Measurements from ENCODE around the gene CELF3.
"Not testable (repeated sequence)": the region's sequence is repeated elsewhere in the genome, so short reads cannot be mapped to it uniquely, and the experiment has no call there.

CELF3 gene

DNA sequence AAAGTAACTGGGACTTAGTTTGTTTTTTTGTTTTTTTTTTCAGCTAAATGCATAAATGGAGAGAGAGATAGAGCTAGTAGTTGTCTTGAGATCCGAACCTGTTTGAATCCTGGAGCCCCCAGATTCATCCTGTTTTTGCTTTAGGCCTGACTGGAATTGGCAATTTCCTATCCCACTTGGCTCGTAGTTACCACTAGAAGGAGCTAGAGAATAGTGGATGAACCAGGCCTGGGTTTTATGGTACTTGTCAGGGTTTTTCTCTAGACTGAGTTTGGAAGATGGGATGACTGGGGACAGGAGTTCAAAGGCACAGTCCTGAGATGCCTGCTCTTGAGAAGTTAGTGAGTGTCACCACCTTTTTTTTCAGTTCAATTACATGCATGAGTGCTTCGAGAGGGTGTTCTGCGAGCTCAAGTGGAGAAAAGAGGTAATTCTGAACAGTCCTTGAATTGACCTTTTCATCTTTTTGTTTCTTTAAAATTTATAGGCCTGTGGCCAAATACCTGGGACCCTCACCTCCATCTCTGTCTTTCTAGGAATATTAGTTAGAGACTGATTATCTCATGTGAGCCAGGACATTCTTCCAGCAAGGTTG lies 23.4 kb downstream of the CELF3 start:
- peaks cover 34% of the 10 kb centered on the region for H3K36me3 ChIP-seq (ENCODE audit: control insufficient read depth, insufficient read depth, low read length)

DNA sequence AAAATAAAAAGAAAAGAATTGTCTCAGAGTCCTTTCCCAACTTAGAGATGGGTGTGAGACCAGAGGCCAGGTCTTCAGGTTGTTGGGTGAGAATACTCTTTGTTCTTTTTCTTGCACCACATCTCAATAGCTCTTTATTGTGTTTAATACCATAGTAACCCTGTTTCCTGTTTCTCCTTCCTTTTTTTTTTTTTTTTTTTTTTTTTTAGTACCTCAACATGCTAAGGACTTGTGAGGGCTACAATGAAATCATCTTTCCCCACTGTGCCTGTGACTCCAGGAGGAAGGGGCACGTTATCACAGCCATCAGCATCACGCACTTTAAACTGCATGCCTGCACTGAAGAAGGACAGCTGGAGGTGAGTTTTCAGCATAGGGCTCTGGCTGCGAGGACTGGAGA lies 24.4 kb downstream of the CELF3 start:
- Histone ChIP-seq H3K36me3 (ENCODE audit: control insufficient read depth, insufficient read depth, low read length) (peaks cover 28% of the 10 kb centered on the region), H3K4me3 (ENCODE audit: low read depth, low read length) (no peak overlapping the region), H3K9ac (ENCODE audit: low read length) (no peak overlapping the region), H3K9me3 (ENCODE audit: control insufficient read depth, insufficient read depth, low read depth, low read length) (no peaks in the 10 kb centered on the region), H3K4me1 (ENCODE audit: control insufficient read depth, insufficient read depth, low read length) (no peaks in the 10 kb centered on the region), H3K27me3 (ENCODE audit: control insufficient read depth, insufficient read depth, low read length) (no peaks in the 10 kb centered on the region), H3K27ac (ENCODE audit: low read depth, low read length) (no peak overlapping the region)

More for the DNA sequence above, 23.4 kb downstream of the CELF3 start:
- Histone ChIP-seq H3K4me3 (ENCODE audit: low read depth, low read length) (no peak overlapping the region), H3K27ac (ENCODE audit: low read depth, low read length) (no peak overlapping the region), H3K9me3 (ENCODE audit: control insufficient read depth, insufficient read depth, low read depth, low read length) (no peaks in the 10 kb centered on the region), H3K4me1 (ENCODE audit: control insufficient read depth, insufficient read depth, low read length) (no peaks in the 10 kb centered on the region), H3K27me3 (ENCODE audit: control insufficient read depth, insufficient read depth, low read length) (no peaks in the 10 kb centered on the region), H3K9ac (ENCODE audit: low read length) (no peak overlapping the region)

GRCh38 chr1:151689494-151689893 lies 27.1 kb downstream of the CELF3 start:
- Histone ChIP-seq H3K4me1 (ENCODE audit: control insufficient read depth, insufficient read depth, low read length) (no peaks in the 10 kb centered on the region), H3K4me3 (ENCODE audit: low read depth, low read length) (no peak overlapping the region), H3K36me3 (ENCODE audit: control insufficient read depth, insufficient read depth, low read length) (peaks cover 25% of the 10 kb centered on the region), H3K9me3 (ENCODE audit: control insufficient read depth, insufficient read depth, low read depth, low read length) (no peaks in the 10 kb centered on the region), H3K9ac (ENCODE audit: low read length) (no peak overlapping the region), H3K27me3 (ENCODE audit: control insufficient read depth, insufficient read depth, low read length) (no peaks in the 10 kb centered on the region), H3K27ac (ENCODE audit: low read depth, low read length) (no peak overlapping the region)

GRCh38 chr1:151686561-151686960 lies 30.0 kb downstream of the CELF3 start:
- Histone ChIP-seq H3K4me1 (ENCODE audit: control insufficient read depth, insufficient read depth, low read length) (no peaks in the 10 kb centered on the region), H3K9me3 (ENCODE audit: control insufficient read depth, insufficient read depth, low read depth, low read length) (no peaks in the 10 kb centered on the region), H3K9ac (ENCODE audit: low read length) (no peak overlapping the region), H3K27ac (ENCODE audit: low read depth, low read length) (no peak overlapping the region), H3K36me3 (ENCODE audit: control insufficient read depth, insufficient read depth, low read length) (peaks cover 21% of the 10 kb centered on the region), H3K27me3 (ENCODE audit: control insufficient read depth, insufficient read depth, low read length) (no peaks in the 10 kb centered on the region), H3K4me3 (ENCODE audit: low read depth, low read length) (no peak overlapping the region)

- Histone ChIP-seq H3K9ac (ENCODE audit: low read length) (no peak overlapping the region), H3K4me1 (ENCODE audit: control insufficient read depth, insufficient read depth, low read length) (no peaks in the 10 kb centered on the region), H3K27me3 (ENCODE audit: control insufficient read depth, insufficient read depth, low read length) (no peaks in the 10 kb centered on the region), H3K9me3 (ENCODE audit: control insufficient read depth, insufficient read depth, low read depth, low read length) (no peaks in the 10 kb centered on the region), H3K4me3 (ENCODE audit: low read depth, low read length) (no peak overlapping the region), H3K36me3 (ENCODE audit: control insufficient read depth, insufficient read depth, low read length) (peaks cover 21% of the 10 kb centered on the region), H3K27ac (ENCODE audit: low read depth, low read length) (no peak overlapping the region)
Observed at GRCh38 chr1:151684128-151684527, 32.5 kb downstream of the CELF3 start.

GRCh38 chr1:151682901-151683300 lies 33.7 kb downstream of the CELF3 start:
- H3K9me3 ChIP-seq (ENCODE audit: control insufficient read depth, insufficient read depth, low read depth, low read length); H3K9ac ChIP-seq (ENCODE audit: low read length); H3K27ac ChIP-seq (ENCODE audit: low read depth, low read length); H3K4me3 ChIP-seq (ENCODE audit: low read depth, low read length); H3K27me3 ChIP-seq (ENCODE audit: control insufficient read depth, insufficient read depth, low read length); H3K4me1 ChIP-seq (ENCODE audit: control insufficient read depth, insufficient read depth, low read length): not testable (repeated sequence)
- H3K36me3 ChIP-seq (ENCODE audit: control insufficient read depth, insufficient read depth, low read length) = peaks cover 24% of the 10 kb centered on the region

DNA sequence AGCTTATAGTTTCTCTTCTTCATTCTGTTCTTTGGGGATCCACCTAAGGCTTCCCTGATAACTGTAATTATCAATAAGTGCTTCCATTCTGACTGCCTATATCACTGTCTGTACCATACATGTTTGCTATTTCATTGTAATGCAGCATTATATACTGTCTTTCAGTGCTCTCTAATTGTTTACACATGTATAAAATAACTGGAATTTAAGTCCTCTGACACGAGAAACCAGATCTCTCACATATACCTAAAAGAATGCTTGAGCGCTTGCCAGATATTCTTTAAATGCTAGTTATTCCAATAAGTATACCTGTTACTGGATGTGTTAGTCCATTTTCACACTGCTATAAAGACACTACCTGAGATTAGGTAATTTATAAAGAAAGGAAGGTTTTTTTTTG lies 34.7 kb downstream of the CELF3 start:
- Histone ChIP-seq H3K27ac (ENCODE audit: low read depth, low read length) (no peak overlapping the region), H3K9ac (ENCODE audit: low read length) (no peak overlapping the region), H3K4me1 (ENCODE audit: control insufficient read depth, insufficient read depth, low read length) (no peaks in the 10 kb centered on the region), H3K27me3 (ENCODE audit: control insufficient read depth, insufficient read depth, low read length) (no peaks in the 10 kb centered on the region), H3K9me3 (ENCODE audit: control insufficient read depth, insufficient read depth, low read depth, low read length) (no peaks in the 10 kb centered on the region), H3K4me3 (ENCODE audit: low read depth, low read length) (no peak overlapping the region), H3K36me3 (ENCODE audit: control insufficient read depth, insufficient read depth, low read length) (peaks cover 24% of the 10 kb centered on the region)

DNA sequence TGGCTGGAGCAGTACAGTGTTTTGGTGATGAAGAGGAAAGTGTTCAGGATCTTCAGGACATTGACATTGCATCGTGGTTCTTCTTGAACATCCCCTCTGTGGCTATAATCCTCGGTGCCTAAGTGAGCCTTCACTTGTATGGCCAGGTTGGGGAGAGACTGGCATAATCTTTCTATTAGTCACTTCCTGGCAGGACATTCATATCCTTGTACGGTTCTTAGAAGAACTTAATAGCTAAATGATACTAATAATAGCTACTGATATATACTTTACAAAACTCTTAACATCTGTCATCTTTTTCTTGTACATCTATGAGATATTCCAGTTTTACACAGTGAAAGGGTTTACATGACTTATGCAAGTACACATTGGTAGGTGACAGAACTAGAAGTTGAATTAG lies 35.8 kb downstream of the CELF3 start:
- peaks cover 21% of the 10 kb centered on the region for H3K36me3 ChIP-seq (ENCODE audit: control insufficient read depth, insufficient read depth, low read length)

DNA sequence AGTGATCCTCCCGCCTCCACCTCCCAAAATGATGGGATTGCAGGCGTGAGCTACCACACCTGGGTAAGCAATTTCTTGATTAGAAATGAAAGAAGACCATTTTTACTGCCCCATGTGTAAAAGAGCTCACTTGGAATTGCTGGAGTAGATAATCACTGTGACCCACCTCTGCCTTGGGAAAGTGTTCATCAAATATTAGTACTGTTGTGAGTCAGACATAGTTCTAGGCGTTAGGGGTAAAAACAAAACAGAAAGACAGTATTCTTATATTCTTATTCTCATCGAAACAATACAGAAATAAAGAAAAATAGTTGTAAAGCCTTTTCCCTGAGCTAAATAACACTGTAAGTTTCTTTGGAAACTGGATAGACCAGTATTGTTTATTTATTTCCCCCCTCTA lies 36.2 kb downstream of the CELF3 start:
- H3K27ac ChIP-seq (ENCODE audit: low read depth, low read length) = no peak overlapping the region
- peaks cover 21% of the 10 kb centered on the region for H3K36me3 ChIP-seq (ENCODE audit: control insufficient read depth, insufficient read depth, low read length)
- no peak overlapping the region for H3K4me3 ChIP-seq (ENCODE audit: low read depth, low read length)
- H3K9me3 ChIP-seq (ENCODE audit: control insufficient read depth, insufficient read depth, low read depth, low read length) = no peaks in the 10 kb centered on the region
- H3K27me3 ChIP-seq (ENCODE audit: control insufficient read depth, insufficient read depth, low read length) = no peaks in the 10 kb centered on the region
- H3K4me1 ChIP-seq (ENCODE audit: control insufficient read depth, insufficient read depth, low read length) = no peaks in the 10 kb centered on the region
- H3K9ac ChIP-seq (ENCODE audit: low read length) = no peak overlapping the region

More for the DNA sequence above, 35.8 kb downstream of the CELF3 start:
- Histone ChIP-seq H3K4me1 (ENCODE audit: control insufficient read depth, insufficient read depth, low read length) (no peaks in the 10 kb centered on the region), H3K4me3 (ENCODE audit: low read depth, low read length) (no peak overlapping the region), H3K27ac (ENCODE audit: low read depth, low read length) (no peak overlapping the region), H3K9ac (ENCODE audit: low read length) (no peak overlapping the region), H3K27me3 (ENCODE audit: control insufficient read depth, insufficient read depth, low read length) (no peaks in the 10 kb centered on the region), H3K9me3 (ENCODE audit: control insufficient read depth, insufficient read depth, low read depth, low read length) (no peaks in the 10 kb centered on the region)

DNA sequence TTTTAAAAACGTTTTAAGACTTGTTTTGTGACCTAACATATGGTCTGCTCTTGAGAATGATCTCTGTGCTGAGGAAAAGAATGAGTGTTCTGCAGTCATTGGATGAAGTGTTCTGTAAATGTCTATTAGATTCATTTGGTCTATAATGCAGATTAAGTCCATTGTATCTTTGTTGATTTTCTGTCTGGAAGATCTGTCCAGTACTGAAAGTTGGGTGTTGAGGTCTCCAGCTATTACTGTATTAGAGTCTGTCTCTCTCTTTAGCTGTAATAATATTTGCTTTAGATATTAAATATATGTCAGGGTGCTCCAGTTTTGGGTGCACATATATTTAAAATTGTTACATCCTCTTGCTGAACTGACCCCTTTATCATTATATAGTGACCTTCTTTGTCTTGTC lies 43.2 kb downstream of the CELF3 start:
- Histone ChIP-seq H3K9ac (ENCODE audit: low read length) (no peak overlapping the region), H3K4me1 (ENCODE audit: control insufficient read depth, insufficient read depth, low read length) (no peaks in the 10 kb centered on the region), H3K9me3 (ENCODE audit: control insufficient read depth, insufficient read depth, low read depth, low read length) (no peaks in the 10 kb centered on the region; the same call in 1 of the 2 replicates), H3K36me3 (ENCODE audit: control insufficient read depth, insufficient read depth, low read length) (peaks cover 23% of the 10 kb centered on the region), H3K4me3 (ENCODE audit: low read depth, low read length) (no peak overlapping the region), H3K27me3 (ENCODE audit: control insufficient read depth, insufficient read depth, low read length) (no peaks in the 10 kb centered on the region), H3K27ac (ENCODE audit: low read depth, low read length) (no peak overlapping the region)

- H3K36me3 ChIP-seq (ENCODE audit: control insufficient read depth, insufficient read depth, low read length) = peaks cover 33% of the 10 kb centered on the region
- not testable (repeated sequence) for H3K4me3 ChIP-seq (ENCODE audit: low read depth, low read length); H3K9me3 ChIP-seq (ENCODE audit: control insufficient read depth, insufficient read depth, low read depth, low read length); H3K27me3 ChIP-seq (ENCODE audit: control insufficient read depth, insufficient read depth, low read length); H3K4me1 ChIP-seq (ENCODE audit: control insufficient read depth, insufficient read depth, low read length); H3K27ac ChIP-seq (ENCODE audit: low read depth, low read length); H3K9ac ChIP-seq (ENCODE audit: low read length)
Observed at GRCh38 chr1:151670036-151670675, 46.4 kb downstream of the CELF3 start.

Data from HUES6 (cell line).